B cell (primary cell): ENCODE results near the gene KCND2. TPM values are rescaled to one million over a fixed set of nuclear protein-coding genes. Genes with fewer than 3 reads are reported as not detected.

Experiments
- ATAC-seq: fragments of 200-7000 bp; cut with Tn5 transposase; one replicate; pipeline ENCODE4 v1.10.0; 2021; ENCODE audit warnings: low read depth, mild to moderate bottlenecking, moderate number of reproducible peaks, moderate library complexity
- CTCF ChIA-PET: fragments of 350-600 bp; sonication (Branson Sonifier 250); formaldehyde crosslinking; loops from one replicate; lab custom pipeline; 2021; ENCODE audit warnings: antibody characterized with exemption, inconsistent platforms; lab: Charles Lee
- POLR2A ChIA-PET: fragments of 350-600 bp; sonication (Branson Sonifier 250); formaldehyde crosslinking; loops from one replicate; lab custom pipeline; 2021; ENCODE audit warnings: antibody characterized with exemption; lab: Charles Lee
- DNase-seq: peaks from one replicate; pipeline ENCODE4 v3.0.0; 2013
- H2AFZ ChIP-seq: 2 replicates; pipeline ENCODE4 v1.6.1; 2012; ENCODE audit warnings: mild to moderate bottlenecking, low read depth, low read length; ENCODE audit not compliant: insufficient read depth, poor library complexity, severe bottlenecking
- H3K27ac ChIP-seq, 2 donors: 1 replicate in 1 of 2; 2 replicates in 1 of 2; pipeline ENCODE4 v1.5.1; 2012 to 2013; ENCODE audit warnings: low read length in 2 of 2, mild to moderate bottlenecking in 2 of 2, moderate library complexity in 1 of 2
- H3K27me3 ChIP-seq, 4 experiments: fragments of 200-600 bp in 1 of 4; sonication (generic) in 1 of 4; replicated peaks in 1 of 4; 1 replicate in 2 of 4; 2 replicates in 2 of 4; pipeline versions ENCODE4 v1.6.1 to v1.7.0; 2013 to 2016; ENCODE audit warnings: low read length in 3 of 4, mild to moderate bottlenecking in 2 of 4, mixed read lengths in 1 of 4, moderate library complexity in 1 of 4; ENCODE audit not compliant: insufficient read depth in 4 of 4, control insufficient read depth in 3 of 4; ENCODE audit errors: control extremely low read depth in 1 of 4
- H3K36me3 ChIP-seq, 2 experiments: replicated peaks in 1 of 2; 1 replicate in 1 of 2; 2 replicates in 1 of 2; pipeline versions ENCODE4 v1.6.1 to v1.7.1; 2013; ENCODE audit warnings: low read length in 1 of 2; ENCODE audit not compliant: insufficient read depth in 2 of 2, control insufficient read depth in 1 of 2; ENCODE audit errors: control extremely low read depth in 1 of 2, extremely low read depth in 1 of 2
- H3K4me1 ChIP-seq, 2 donors: fragments of 200-600 bp in 1 of 2; sonication (generic) in 1 of 2; 1 replicate in 1 of 2; 2 replicates in 1 of 2; pipeline versions ENCODE4 v1.5.1 to v1.6.1; 2013 to 2017; ENCODE audit warnings: low read length in 2 of 2; ENCODE audit not compliant: control insufficient read depth in 2 of 2, insufficient read depth in 2 of 2
- H3K4me2 ChIP-seq: replicated peaks from 2 replicates; pipeline ENCODE3; 2012; ENCODE audit warnings: mild to moderate bottlenecking, low read depth, low read length; ENCODE audit not compliant: poor library complexity, severe bottlenecking
- H3K4me3 ChIP-seq, 5 experiments: fragments of 200-600 bp in 1 of 5; sonication (generic) in 1 of 5; 1 replicate in 3 of 5; 2 replicates in 2 of 5; pipeline versions ENCODE4 v1.5.1 to v1.7.0; 2011 to 2016; ENCODE audit warnings: low read length in 4 of 5, mild to moderate bottlenecking in 4 of 5, low read depth in 2 of 5, control low read depth in 1 of 5, moderate library complexity in 1 of 5; ENCODE audit not compliant: insufficient read depth in 1 of 5; ENCODE audit errors: control extremely low read depth in 1 of 5, extremely low read depth in 1 of 5
- H3K79me2 ChIP-seq: fragments of 200-600 bp; sonication (generic); one replicate; pipeline ENCODE4 v1.6.0; 2016; ENCODE audit warnings: low read length; ENCODE audit not compliant: control insufficient read depth, insufficient read depth
- H3K9ac ChIP-seq: fragments of 200-600 bp; sonication (generic); 2 replicates; pipeline ENCODE4 v1.6.1; 2017; ENCODE audit warnings: mild to moderate bottlenecking, low read length, moderate library complexity
- H3K9me3 ChIP-seq, 3 donors: one replicate each; pipeline versions ENCODE4 v1.6.1 to v1.7.1; 2013; ENCODE audit warnings: low read length in 2 of 3; ENCODE audit not compliant: control insufficient read depth in 2 of 3, insufficient read depth in 1 of 3; ENCODE audit errors: control extremely low read depth in 1 of 3
- H4K20me1 ChIP-seq: 2 replicates; pipeline ENCODE4 v1.6.0; 2012; ENCODE audit warnings: mild to moderate bottlenecking, low read length; ENCODE audit not compliant: insufficient read depth, control insufficient read depth, poor library complexity, severe bottlenecking
- H3K27ac Mint-ChIP-seq: one replicate; pipeline ENCODE4 v1.8.0; 2021; ENCODE audit warnings: mixed read lengths
- H3K27me3 Mint-ChIP-seq: one replicate; pipeline ENCODE4 v1.8.0; 2021; ENCODE audit warnings: mixed read lengths
- H3K4me1 Mint-ChIP-seq: one replicate; pipeline ENCODE4 v1.8.0; 2021; ENCODE audit warnings: mixed read lengths
- H3K4me3 Mint-ChIP-seq: one replicate; pipeline ENCODE4 v1.8.0; 2021; ENCODE audit warnings: mixed read lengths
- H3K9me3 Mint-ChIP-seq: one replicate; pipeline ENCODE4 v1.8.0; 2022; ENCODE audit warnings: mixed read lengths; ENCODE audit not compliant: insufficient read depth
- CTCF ChIP-seq: fragments of 200-600 bp; IDR thresholded peaks from one replicate; pipeline ENCODE4 v1.8.0; 2022; ENCODE audit warnings: antibody characterized with exemption, mild to moderate bottlenecking
- EZH2 ChIP-seq: IDR thresholded peaks from 2 replicates; pipeline ENCODE4 v1.6.1; 2012; ENCODE audit warnings: borderline replicate concordance, low read depth, mild to moderate bottlenecking, moderate library complexity, low read length; ENCODE audit not compliant: insufficient read depth, poor library complexity, severe bottlenecking
- WGBS: methylation state at CpG from one replicate; pipeline ENCODE4 v1.1.5; 2013; ENCODE audit warnings: missing lambda C conversion rate; ENCODE audit not compliant: insufficient coverage; 5-methylcytosine and 5-hydroxymethylcytosine counted together
- intact Hi-C: fragments of 100-400 bp; cut with micrococcal nuclease; formaldehyde crosslinking; loops from one replicate; pipeline ENCODE4 v1.10.0; 2022
- polyA plus RNA-seq: library from polyadenylated mRNA; depleted of rRNA; stranded (reverse); fragments of >200 nt; gene quantifications from 2 replicates; pipeline ENCODE4 v1.2.3, GENCODE V29; 2012
- total RNA-seq, 2 donors: library from RNA; stranded (reverse); fragments of 120-200 nt in 1 of 2; gene quantifications; 1 replicate in 1 of 2; 2 replicates in 1 of 2; pipeline versions ENCODE4 v1.2.3 to v1.2.4, GENCODE V29; 2013 to 2022

Gene KCND2
- total and polyA plus RNA-seq, 2 donors (not counting 1 experiment from before 2014, with no cell fraction given): not detected

GRCh38 chr7:120550494-120551048, 277.6 kb downstream of the KCND2 start:
- no peaks in the 10 kb centered on the region for H4K20me1 ChIP-seq
- no peak overlapping the region for H2AFZ ChIP-seq
- Mint-ChIP-seq H3K27ac (no peak overlapping the region), H3K4me3 (no peak overlapping the region), H3K4me1 (no peaks in the 10 kb centered on the region), H3K9me3 (no peaks in the 10 kb centered on the region), H3K27me3 (no peaks in the 10 kb centered on the region)
- WGBS: no CpG with 5 or more reads among the region's 1 CpG
- H3K9ac ChIP-seq: no peak overlapping the region
- no peaks in the 10 kb centered on the region for H3K4me1 ChIP-seq
- H3K27me3 ChIP-seq: no peaks in the 10 kb centered on the region
- ATAC-seq (no peak), DNase-seq (no peak)
- ChIA-PET POLR2A (no interaction called here), CTCF (no interaction called here)
- H3K4me2 ChIP-seq: no peak overlapping the region
- no peak for TF ChIP-seq CTCF
- no peak for TF ChIP-seq EZH2
- H3K36me3 ChIP-seq: no peaks in the 10 kb centered on the region
- intact Hi-C loops: no loop called here
- no peaks in the 10 kb centered on the region for H3K9me3 ChIP-seq
- no peak overlapping the region for H3K27ac ChIP-seq
- no peak overlapping the region for H3K4me3 ChIP-seq
- no peaks in the 10 kb centered on the region for H3K79me2 ChIP-seq

- DNase-seq: no peak
- intact Hi-C loops: no loop called here
- POLR2A ChIA-PET: no interaction called here
Observed at GRCh38 chr7:120553491-120553890, 280.5 kb downstream of the KCND2 start.

More at GRCh38 chr7:120553491-120553890, 280.5 kb downstream of the KCND2 start:
- no peaks in the 10 kb centered on the region for H3K79me2 ChIP-seq
- H3K4me3 ChIP-seq: no peak overlapping the region
- H3K4me2 ChIP-seq: no peak overlapping the region
- Mint-ChIP-seq H3K9me3 (no peaks in the 10 kb centered on the region), H3K4me1 (no peaks in the 10 kb centered on the region), H3K4me3 (no peak overlapping the region), H3K27me3 (no peaks in the 10 kb centered on the region), H3K27ac (no peak overlapping the region)
- no peak for ATAC-seq
- no CpG with 5 or more reads among the region's 1 CpG for whole genome bisulfite sequencing
- H3K9me3 ChIP-seq: no peaks in the 10 kb centered on the region
- H2AFZ ChIP-seq: no peak overlapping the region
- no peaks in the 10 kb centered on the region for H3K27me3 ChIP-seq
- no peaks in the 10 kb centered on the region for H3K36me3 ChIP-seq
- CTCF ChIA-PET: no interaction called here
- H3K4me1 ChIP-seq: no peaks in the 10 kb centered on the region
- no peak for TF ChIP-seq CTCF
- no peak overlapping the region for H3K27ac ChIP-seq
- H4K20me1 ChIP-seq: no peaks in the 10 kb centered on the region
- H3K9ac ChIP-seq: no peak overlapping the region
